ENCODE results near the gene NF2. TPM values are rescaled to one million over a fixed set of nuclear protein-coding genes. Genes with fewer than 3 reads are reported as not detected.
"Not testable (repeated sequence)": the region's sequence is repeated elsewhere in the genome, so short reads cannot be mapped to it uniquely, and the experiment has no call there.

NF2 gene
- total RNA-seq, 1 experiment from 2014 or later = 113 TPM

DNA sequence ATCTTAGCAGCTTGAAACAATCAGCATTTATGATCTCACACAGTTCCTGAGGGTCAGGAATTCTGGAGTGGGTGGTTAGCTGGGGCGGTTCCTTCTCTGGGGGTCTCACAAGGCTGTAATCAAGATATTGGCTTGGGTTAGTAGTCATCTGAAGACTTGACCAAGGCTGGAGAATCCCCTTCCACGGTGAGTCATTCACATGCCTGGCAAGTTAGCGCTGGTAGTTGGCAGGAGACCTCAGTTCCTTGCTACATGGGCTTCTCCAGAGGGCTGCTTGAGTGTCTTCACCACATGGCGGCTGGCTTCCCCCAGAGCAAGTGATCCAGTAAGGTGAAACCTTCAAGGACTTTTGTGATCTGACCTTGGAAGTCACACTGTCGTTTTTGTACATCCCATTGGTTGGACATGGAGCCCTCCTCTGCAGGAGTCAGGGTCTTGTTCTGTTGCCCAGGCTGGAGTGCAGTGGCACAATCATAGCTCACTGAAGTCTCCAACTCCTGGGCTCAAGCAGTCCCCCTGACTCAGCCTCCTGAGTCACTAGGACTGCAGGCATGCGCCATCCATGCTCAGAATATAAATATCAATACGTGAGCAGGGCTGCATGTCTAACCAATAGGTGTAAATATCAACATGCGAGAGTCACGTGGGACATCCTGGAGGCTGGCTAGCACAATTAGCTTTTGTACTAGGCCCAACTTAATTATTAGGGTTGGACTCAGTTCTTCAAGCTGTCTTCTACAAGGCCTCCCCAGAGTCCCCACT, 15.3 kb upstream of the NF2 start:
- Histone ChIP-seq H3K4me1 (ENCODE audit: insufficient read depth, low read length) (peaks cover 9% of the 10 kb centered on the region), H3K36me3 (ENCODE audit: low read depth, low read length) (no peaks in the 10 kb centered on the region), H3K9ac (ENCODE audit: low read length) (no peak overlapping the region), H3K79me2 (ENCODE audit: low read length) (no peaks in the 10 kb centered on the region), H3K27me3 (ENCODE audit: low read length) (no peaks in the 10 kb centered on the region), H3K27ac (ENCODE audit: low read length) (0 out of 2 replicates have a peak overlapping the region, but pooled peaks have one; percentile 45), H3K4me2 (ENCODE audit: low read length) (0 out of 2 replicates have a peak overlapping the region, but pooled peaks have one; percentile 26), H3F3A (ENCODE audit: low read length, unreplicated experiment) (no peaks in the 10 kb centered on the region), H3K9me3 (ENCODE audit: low read length) (no peaks in the 10 kb centered on the region), H3K4me3 (ENCODE audit: low read length) (no peak overlapping the region), H2AFZ (ENCODE audit: low read length) (no peak overlapping the region), H4K20me1 (ENCODE audit: low read length) (no peaks in the 10 kb centered on the region), H3K9me2 (replicated peaks; ENCODE audit: low read length) (no peaks in the 10 kb centered on the region)
- CTCF ChIA-PET = no interaction called here
- TF ChIP-seq, protein P1, sequence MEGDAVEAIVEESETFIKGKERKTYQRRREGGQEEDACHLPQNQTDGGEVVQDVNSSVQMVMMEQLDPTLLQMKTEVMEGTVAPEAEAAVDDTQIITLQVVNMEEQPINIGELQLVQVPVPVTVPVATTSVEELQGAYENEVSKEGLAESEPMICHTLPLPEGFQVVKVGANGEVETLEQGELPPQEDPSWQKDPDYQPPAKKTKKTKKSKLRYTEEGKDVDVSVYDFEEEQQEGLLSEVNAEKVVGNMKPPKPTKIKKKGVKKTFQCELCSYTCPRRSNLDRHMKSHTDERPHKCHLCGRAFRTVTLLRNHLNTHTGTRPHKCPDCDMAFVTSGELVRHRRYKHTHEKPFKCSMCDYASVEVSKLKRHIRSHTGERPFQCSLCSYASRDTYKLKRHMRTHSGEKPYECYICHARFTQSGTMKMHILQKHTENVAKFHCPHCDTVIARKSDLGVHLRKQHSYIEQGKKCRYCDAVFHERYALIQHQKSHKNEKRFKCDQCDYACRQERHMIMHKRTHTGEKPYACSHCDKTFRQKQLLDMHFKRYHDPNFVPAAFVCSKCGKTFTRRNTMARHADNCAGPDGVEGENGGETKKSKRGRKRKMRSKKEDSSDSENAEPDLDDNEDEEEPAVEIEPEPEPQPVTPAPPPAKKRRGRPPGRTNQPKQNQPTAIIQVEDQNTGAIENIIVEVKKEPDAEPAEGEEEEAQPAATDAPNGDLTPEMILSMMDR (conservative IDR thresholded peaks at IDR 0.05; ENCODE audit: low read depth, low read length) = no peak
- TF ChIP-seq EZH2phosphoT487 (IDR thresholded peaks at IDR 0.05; ENCODE audit: borderline replicate concordance, low read length) (no peak), EZH2 (IDR thresholded peaks at IDR 0.05; ENCODE audit: low read length, unreplicated experiment) (no peak)
- ATAC-seq (peak; percentile 63), DNase-seq (peak; percentile 67)
- POLR2A ChIA-PET (ENCODE audit: unreplicated experiment) = no interaction called here
- intact Hi-C loops (cut with micrococcal nuclease) = no loop called here
- BruUV-seq (replicated peaks) = no TSS peak

GRCh38 chr22:29593923-29594322, 9.5 kb upstream of the NF2 start:
- Histone ChIP-seq H3K36me3 (ENCODE audit: low read depth, low read length) (no peaks in the 10 kb centered on the region), H3K27me3 (ENCODE audit: low read length) (no peaks in the 10 kb centered on the region), H3K27ac (ENCODE audit: low read length) (no peak overlapping the region), H3K4me1 (ENCODE audit: insufficient read depth, low read length) (no peaks in the 10 kb centered on the region; the same call in 1 of the 2 replicates), H3K9me3 (ENCODE audit: low read length) (no peaks in the 10 kb centered on the region), H3K9ac (ENCODE audit: low read length) (no peak overlapping the region), H3K4me3 (ENCODE audit: low read length) (no peak overlapping the region), H3K79me2 (ENCODE audit: low read length) (no peaks in the 10 kb centered on the region), H4K20me1 (ENCODE audit: low read length) (no peaks in the 10 kb centered on the region), H2AFZ (ENCODE audit: low read length) (no peak overlapping the region), H3K9me2 (replicated peaks; ENCODE audit: low read length) (no peaks in the 10 kb centered on the region), H3F3A (ENCODE audit: low read length, unreplicated experiment) (no peaks in the 10 kb centered on the region), H3K4me2 (ENCODE audit: low read length) (no peak overlapping the region)
- CTCF ChIA-PET = no interaction called here
- DNase-seq (no peak), ATAC-seq (no peak)
- intact Hi-C loops (cut with micrococcal nuclease) = loop anchor here (5.0 kb wide), 1 partner anchor 33 kb away; no protein-coding TSS in a partner anchor
- POLR2A ChIA-PET (ENCODE audit: unreplicated experiment) = no interaction called here
- BruUV-seq (replicated peaks) = no TSS peak
- TF ChIP-seq, protein P1 (conservative IDR thresholded peaks at IDR 0.05; ENCODE audit: low read depth, low read length) = no peak
- TF ChIP-seq EZH2phosphoT487 (IDR thresholded peaks at IDR 0.05; ENCODE audit: borderline replicate concordance, low read length) = no peak

DNA sequence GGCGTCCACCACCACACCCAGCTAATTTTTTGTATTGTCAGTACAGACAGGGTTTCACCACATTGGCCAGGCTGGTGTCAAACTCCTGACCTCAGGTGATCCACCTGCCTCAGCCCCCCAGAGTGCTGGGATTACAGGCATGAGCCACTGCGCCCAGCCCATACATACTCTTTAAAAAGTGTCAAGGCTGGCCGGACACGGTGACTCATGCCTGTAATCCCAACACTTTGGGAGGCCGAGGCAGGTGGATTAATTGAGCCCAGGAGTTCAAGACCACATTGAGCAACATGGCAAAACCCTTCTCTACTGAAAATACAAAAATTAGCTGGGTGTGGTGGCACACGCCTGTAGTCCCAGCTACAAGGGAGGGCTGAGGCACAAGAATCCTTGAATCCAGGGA, 9.0 kb upstream of the NF2 start:
- BruUV-seq (replicated peaks); H3K79me2 ChIP-seq (ENCODE audit: low read length); H3K9me3 ChIP-seq (ENCODE audit: low read length); H3K27me3 ChIP-seq (ENCODE audit: low read length); DNase-seq; H3K9me2 ChIP-seq (replicated peaks; ENCODE audit: low read length); H3K4me1 ChIP-seq (ENCODE audit: insufficient read depth, low read length); H4K20me1 ChIP-seq (ENCODE audit: low read length); H3K36me3 ChIP-seq (ENCODE audit: low read depth, low read length); ATAC-seq; H3K27ac ChIP-seq (ENCODE audit: low read length); H3K4me3 ChIP-seq (ENCODE audit: low read length); CTCF ChIA-PET; H3F3A ChIP-seq (ENCODE audit: low read length, unreplicated experiment); H2AFZ ChIP-seq (ENCODE audit: low read length); POLR2A ChIA-PET (ENCODE audit: unreplicated experiment); H3K4me2 ChIP-seq (ENCODE audit: low read length); H3K9ac ChIP-seq (ENCODE audit: low read length): not testable (repeated sequence)
- intact Hi-C loops (cut with micrococcal nuclease) = loop anchor here (5.0 kb wide), 1 partner anchor 33 kb away; no protein-coding TSS in a partner anchor
